LNCAP (cell line): Measurements from ENCODE around the gene RGS9BP.

Experiments used
- TF ChIP-seq, protein P1 (sequence below): fragments of 450-650 bp; IDR thresholded peaks from 2 replicates; pipeline ENCODE4 v1.5.1; 2017; ENCODE audit warnings: mild to moderate bottlenecking

RGS9BP gene

DNA sequence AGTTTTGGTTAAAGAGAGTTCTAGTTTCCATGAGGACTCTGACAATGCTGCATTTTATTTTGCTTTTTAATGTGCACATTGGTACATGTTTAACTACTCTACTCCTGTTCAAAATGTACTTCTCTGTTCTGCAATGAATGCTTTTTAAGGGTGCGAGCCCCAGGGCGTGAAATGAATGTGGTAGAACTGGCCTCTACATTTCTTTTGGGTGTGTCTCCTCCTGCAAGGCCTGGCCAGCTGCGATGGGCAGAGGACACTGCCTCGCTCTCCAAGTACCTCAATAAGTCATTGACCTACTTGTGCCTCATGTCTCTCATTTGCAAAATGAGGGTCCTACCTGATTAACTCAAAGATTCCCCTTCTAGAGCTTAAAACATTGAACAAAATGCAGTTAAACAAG, 6.7 kb downstream of the RGS9BP start:
- TF ChIP-seq, protein P1, sequence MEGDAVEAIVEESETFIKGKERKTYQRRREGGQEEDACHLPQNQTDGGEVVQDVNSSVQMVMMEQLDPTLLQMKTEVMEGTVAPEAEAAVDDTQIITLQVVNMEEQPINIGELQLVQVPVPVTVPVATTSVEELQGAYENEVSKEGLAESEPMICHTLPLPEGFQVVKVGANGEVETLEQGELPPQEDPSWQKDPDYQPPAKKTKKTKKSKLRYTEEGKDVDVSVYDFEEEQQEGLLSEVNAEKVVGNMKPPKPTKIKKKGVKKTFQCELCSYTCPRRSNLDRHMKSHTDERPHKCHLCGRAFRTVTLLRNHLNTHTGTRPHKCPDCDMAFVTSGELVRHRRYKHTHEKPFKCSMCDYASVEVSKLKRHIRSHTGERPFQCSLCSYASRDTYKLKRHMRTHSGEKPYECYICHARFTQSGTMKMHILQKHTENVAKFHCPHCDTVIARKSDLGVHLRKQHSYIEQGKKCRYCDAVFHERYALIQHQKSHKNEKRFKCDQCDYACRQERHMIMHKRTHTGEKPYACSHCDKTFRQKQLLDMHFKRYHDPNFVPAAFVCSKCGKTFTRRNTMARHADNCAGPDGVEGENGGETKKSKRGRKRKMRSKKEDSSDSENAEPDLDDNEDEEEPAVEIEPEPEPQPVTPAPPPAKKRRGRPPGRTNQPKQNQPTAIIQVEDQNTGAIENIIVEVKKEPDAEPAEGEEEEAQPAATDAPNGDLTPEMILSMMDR: no peak

DNA sequence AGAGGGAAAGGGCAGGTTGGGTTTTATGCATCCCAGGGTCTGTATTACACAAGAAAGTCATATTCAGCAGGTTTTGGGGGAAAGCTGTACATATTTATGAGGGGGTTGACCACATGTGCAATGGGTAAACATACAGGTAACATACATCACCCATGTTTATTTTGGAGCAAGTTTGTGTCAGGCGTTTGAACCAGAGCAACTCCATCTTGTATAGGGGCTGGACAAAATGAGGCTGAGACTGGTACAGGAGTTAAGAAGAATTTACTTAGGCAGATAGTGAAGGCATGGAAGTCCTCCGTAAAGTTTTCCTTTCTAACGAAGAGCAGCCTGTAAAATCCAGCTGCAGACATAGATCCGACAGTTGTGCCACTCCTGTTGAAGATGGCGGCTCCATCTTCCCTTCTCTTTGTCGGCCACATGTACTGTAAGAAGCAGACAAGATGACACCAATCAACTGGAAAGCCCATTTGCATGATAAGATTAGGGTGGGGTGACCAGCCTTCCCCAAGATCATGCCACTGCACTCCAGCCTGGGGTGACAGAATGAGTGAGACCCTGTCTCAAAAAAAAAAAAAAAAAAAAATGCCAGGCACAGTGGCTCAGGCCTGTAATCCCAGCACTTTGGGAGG, 11.3 kb downstream of the RGS9BP start:
- TF ChIP-seq, protein P1: no peak

DNA sequence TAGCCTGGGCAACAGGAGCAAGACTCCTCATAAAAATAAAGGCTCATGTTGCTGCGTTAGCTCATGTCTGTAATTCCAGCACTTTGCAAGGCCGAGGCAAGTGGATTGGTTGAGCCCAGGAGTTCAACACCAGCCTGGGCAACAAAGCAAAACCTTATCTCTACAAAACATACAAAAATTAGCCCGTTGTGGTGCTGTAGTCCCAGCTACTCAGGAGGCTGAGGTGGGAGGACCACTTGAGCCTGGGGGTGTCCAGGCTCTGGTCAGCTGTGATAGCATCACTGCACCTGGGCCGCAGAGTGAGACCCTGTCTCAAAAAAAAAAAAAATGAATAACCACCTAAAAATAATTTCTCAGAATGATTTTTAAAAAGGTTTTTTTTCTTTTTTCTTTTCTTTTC, 12.0 kb downstream of the RGS9BP start:
- TF ChIP-seq, protein P1: no peak

DNA sequence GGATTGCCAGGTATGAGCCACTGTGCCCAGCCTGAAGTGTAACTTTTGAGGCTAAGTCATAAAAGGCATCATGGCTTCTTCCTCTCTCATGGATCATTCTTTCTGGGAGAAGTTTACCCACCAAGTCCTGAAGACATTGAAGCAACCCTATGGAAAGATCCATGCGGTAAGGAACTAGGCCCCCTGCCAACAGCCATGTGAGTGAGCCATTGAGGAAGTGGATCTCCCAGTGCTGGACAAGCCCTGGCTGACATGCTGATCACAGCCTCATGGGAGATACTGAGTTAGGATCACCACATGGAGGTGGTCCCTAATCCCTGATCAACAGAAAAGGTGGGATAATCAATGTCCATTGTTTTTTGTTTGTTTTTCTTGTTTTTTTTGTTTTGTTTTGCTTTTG, 12.7 kb downstream of the RGS9BP start:
- TF ChIP-seq, protein P1: no peak

- TF ChIP-seq, protein P1: no peak
Measured at GRCh38 chr19:32691291-32691951, 15.8 kb downstream of the RGS9BP start, which contains the start of gene NUDT19. NUDT19 (plus strand) TSS chr19:32691821; CDS start chr19:32691961, 140 bp downstream.

DNA sequence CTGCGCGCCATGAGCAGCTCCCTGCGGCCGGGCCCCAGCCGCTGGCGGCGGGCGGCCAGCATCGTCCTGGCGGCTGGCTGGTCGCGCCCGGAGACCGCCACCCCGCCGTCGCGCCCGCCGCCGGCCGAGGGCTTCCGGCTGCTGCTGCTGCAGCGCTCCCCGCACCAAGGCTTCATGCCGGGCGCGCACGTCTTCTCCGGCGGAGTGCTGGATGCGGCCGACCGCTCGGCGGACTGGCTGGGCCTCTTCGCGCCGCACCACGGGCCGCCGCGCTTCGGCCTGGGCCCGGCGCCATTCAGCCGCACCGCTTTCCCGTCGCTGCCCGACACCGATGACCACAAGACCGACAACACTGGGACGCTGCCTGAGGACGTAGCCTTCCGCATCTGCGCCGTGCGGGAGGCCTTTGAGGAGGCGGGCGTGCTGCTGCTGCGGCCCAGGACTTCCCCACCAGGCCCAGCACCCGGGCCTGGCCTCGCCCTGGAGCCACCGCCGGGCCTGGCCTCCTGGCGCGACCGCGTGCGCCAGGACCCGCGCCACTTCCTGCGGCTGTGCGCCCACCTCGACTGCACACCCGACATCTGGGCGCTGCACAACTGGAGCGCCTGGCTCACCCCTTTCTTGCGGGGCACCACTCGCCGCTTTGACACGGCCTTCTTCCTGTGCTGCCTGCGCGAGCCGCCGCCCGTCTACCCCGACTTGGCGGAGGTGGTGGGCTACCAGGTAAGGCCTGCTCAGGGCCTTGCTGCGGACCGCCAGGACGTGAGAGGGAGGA, 16.5 kb downstream of the RGS9BP start:
- TF ChIP-seq, protein P1: no peak

DNA sequence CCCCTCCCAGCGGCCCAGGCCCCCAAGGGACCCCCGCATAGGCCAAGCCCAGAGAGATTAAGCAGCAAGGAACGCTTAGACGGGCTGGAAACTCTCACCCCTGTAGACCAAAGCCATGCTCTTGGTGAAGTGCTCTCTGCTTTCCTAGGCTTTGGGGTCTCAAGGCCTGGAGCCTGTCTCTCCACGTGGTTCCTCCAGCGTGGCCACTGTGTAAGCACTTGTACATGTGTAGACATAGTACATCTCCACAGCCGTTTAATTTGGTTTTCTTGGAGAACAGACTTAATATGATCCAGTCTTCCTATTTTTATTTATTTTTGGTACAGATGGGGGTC, 17.0 kb downstream of the RGS9BP start:
- TF ChIP-seq, protein P1: no peak
